Stimulated activated CD4-positive, alpha-beta T cell treated with anti-CD3 and anti-CD28 coated beads, Interleukin-4, amount 100 ng/mL, for 24 hours (primary cell): ENCODE measurements around the gene SFXN1.
A peak's percentile ranks its signal among the peaks of the same experiment; 100 is the strongest.

Source experiments
- DNase-seq: peaks from one replicate; pipeline ENCODE4 v3.0.0-alpha.2; 2020

The SFXN1 gene

GRCh38 chr5:175466700-175467318 lies 11.6 kb upstream of the SFXN1 start:
- DNase-seq = no peak

DNA sequence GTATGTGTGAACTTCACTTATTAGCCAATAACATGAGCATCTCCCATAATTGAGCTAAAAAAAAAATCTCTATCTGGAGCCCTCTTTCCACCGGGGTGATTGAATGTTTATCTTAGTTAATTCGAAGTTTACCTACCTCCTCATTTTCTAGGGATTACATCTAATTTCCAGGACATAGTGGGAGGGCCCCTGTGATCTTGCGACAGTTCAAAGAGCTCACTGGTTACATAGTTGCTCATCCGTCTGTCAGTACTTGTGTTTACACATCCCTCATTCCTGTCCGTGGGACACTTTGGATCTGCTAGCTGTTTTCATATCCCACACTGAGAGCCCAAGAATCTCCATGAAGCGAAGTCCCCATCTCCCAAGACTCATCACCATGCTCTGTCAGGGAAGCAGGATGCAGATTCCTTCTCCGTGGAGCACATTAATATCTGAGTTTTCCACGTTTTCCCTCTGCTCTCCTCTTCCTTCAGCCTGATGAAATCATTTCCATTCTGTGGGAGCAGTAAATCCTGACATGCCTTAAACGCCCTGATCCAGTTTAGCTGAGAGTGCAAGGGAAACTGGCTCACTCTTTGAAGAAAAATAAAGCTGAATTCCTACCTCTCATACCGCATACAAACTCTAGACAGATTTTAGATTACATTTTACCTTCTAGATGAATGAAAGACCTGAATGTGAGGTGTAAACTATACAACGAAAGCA lies 10.2 kb upstream of the SFXN1 start:
- no peak for DNase-seq

DNA sequence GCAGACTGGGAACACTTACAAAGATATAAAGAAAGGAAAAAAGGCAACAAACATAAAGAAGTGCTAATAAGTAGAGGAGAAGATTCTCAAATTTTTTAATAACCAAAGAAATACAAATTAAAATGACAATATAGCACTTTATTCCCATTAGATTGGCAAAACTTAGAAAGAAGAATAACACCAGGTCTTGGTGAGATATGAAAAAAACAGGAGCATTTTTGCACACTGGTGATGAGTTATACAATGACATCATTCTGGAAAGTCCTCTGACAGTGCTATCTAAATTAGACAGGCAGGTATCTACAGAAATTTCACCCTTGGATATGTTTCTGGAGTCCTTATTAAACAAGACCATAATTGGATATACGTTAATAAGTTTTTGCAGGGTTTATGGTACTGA lies 9.5 kb upstream of the SFXN1 start:
- no peak for DNase-seq

DNA sequence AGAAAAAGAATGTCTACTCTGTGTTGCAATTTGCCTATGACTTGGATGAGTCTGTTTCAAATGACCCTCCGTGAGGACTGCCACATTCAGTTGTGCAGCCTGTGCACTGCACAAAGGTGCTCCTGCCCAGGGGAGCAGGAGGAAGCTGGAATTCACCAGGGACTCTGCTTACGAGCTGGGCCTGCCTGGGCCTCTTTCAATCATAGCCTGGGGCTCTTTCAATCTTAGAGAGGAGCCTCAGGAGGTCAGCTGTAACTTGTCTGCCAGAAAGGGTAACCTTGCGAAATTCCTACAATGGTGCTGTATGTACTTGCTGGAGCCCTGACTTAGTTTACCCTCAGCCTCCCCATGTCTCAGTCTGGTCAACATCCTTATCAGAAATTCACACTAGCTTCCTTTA lies 8.4 kb upstream of the SFXN1 start:
- DNase-seq = no peak

- DNase-seq = no peak
Observed at GRCh38 chr5:175470781-175471180, 7.6 kb upstream of the SFXN1 start.

DNA sequence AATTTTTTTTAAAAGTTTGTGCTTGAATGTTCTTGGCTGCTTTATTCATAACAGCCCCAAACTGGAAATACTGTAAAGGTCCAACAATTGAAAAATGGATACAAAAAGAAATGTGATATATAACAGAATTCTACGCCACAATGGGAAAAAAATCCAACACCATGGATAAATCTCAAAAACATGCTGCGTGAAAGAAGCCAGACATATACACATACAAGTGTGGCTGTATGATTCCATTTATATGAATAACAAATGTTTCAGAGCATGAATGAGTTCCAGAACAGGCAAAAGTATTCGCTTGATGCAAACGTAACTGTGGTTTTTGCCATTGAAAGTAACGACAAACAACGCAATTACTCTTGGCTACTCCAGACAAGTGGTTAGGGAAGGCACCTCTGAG lies 7.2 kb upstream of the SFXN1 start:
- no peak for DNase-seq

GRCh38 chr5:175471628-175472027 lies 6.7 kb upstream of the SFXN1 start:
- peak; percentile 22 for DNase-seq

- DNase-seq = no peak
Observed at GRCh38 chr5:175472378-175472777, 6.0 kb upstream of the SFXN1 start.

- DNase-seq = no peak
Observed at GRCh38 chr5:175475248-175475647, 3.1 kb upstream of the SFXN1 start.

GRCh38 chr5:175477440-175477839 lies 920 bp upstream of the SFXN1 start:
- DNase-seq = no peak

DNA sequence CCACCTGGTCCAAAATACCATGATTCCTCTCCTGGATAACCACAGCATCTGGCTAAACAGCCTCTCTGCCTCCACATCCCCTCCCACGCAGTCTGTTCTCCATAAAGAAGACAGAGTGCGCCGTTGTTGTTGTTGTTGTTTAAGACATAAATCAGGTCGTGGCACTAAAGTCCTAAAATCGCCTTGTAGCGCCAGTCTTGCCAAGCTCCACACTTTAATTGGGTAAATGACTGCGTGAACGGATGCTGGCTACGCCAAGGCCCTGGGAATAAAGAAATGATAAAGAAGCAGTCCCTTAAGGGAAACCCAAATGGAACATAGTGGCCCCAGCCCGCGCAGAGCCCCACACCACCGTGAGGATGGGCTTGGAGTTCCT lies 364 bp upstream of the SFXN1 start:
- DNase-seq = no peak

GRCh38 chr5:175479125-175479881 lies 943 bp downstream of the SFXN1 start:
- DNase-seq = no peak

DNA sequence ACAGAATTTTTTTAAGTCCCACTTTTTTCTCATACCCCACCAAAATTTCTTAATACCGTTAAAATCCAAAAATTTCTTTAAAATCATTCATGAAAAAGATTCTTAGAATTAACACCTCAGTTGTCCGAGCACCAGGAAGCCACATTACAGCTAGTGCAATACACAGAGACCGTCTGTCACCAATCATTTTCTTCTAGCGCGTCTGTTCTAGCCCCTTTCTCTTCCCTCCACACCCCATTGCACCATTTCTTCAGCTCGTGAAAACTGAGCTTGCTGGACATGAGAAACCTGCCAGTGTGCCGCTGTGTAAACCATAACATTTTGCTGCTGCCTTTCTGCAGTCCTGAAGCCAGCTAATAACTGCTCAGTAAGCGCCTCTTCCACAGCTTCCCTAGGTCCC lies 5.0 kb downstream of the SFXN1 start:
- DNase-seq = no peak

DNA sequence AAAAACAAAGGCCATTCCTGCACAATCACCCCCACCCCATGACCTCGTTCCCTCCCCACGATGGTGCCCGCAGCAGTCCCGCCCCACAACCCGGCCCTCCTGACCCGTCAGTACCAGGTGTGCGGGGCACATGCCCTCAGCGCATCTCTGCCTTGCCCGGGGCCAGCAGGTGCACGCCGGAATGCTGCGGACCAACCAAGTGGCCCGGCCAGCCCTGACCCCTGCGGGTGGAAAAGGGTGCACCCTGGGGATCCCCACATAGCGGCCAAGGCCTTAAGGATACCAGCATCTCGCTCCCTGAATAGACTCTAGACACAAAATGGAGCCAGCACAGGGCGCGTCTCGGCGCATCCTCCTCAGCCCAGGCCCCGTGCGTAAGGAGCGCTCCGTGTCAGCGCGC lies 6.0 kb downstream of the SFXN1 start:
- no peak for DNase-seq

- no peak for DNase-seq
Observed at GRCh38 chr5:175484829-175485228, 6.5 kb downstream of the SFXN1 start.

- DNase-seq = no peak
Observed at GRCh38 chr5:175485631-175486030, 7.3 kb downstream of the SFXN1 start.

DNA sequence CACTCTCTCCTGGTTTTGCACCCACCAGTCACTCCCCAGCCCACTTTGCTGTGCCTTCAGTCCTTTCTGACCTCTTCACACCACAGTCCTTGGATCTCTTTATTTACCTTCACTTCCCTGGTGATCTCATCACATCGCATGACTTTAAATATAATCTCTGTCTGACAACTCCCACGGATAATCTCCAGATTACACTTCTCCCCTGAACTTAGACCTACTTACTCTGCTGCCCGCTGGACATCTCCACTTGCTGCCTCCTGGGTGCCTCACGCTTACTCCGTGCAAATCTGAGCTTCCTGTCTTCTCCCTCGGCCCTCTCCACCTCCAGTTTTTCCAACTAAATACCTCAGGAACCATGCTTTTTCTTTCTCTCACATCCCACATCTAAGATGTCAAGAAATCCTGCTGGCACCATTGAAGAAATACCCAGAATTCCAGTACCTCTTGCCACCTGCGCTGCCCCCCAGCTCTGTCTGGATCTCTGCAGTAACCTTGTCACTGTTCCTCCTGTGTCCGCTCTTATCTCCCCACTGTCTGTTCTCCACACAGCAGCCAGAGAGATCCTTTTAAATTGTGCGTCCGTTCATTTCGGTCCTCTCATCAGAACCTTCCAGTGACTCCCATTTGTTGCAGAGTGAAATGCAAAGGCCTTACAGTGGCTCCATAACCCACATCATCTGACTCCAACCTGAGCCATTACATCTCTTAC lies 9.3 kb downstream of the SFXN1 start:
- no peak for DNase-seq

- no peak for DNase-seq
Observed at GRCh38 chr5:175489693-175490443, 11.5 kb downstream of the SFXN1 start.

DNA sequence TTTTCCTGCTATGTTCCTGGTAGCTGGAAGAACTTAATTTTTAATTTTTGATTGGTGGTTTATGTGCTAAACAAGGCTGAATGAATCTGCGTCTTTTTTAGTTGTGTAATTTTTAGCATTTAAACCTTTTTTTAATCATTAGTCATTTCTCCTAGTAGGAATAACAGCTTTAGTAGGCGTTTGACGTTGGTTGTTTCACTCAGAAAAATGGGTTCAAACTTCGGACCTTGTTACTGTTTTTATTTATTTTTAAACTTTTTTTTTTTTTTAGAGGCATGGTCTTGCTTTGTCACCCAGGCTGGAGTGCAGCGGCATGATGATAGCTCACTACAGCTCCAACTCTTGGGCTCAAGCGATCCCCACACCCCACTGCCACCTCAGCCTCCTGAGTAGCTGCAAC lies 12.9 kb downstream of the SFXN1 start:
- DNase-seq = no peak

GRCh38 chr5:175493260-175493659 lies 14.9 kb downstream of the SFXN1 start:
- DNase-seq = no peak

DNA sequence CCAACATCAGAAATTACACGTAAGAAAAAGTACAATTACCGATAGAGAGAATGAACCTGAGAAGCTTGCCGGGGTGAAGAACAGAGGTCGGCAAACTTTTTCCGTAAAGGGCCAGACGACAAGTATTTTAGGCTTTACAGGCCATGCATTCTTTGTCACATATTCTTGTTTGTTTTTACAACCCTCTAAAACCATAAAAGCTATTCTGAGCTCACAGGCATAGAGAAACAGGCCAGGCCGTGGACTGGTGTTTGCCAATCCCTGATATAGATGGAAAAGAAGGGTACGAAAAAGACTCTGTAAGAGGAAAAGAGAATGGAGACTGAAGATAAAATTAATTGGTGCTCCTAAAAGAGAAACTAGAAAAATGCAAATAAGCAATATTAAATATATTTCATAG lies 15.4 kb downstream of the SFXN1 start:
- DNase-seq = no peak

DNA sequence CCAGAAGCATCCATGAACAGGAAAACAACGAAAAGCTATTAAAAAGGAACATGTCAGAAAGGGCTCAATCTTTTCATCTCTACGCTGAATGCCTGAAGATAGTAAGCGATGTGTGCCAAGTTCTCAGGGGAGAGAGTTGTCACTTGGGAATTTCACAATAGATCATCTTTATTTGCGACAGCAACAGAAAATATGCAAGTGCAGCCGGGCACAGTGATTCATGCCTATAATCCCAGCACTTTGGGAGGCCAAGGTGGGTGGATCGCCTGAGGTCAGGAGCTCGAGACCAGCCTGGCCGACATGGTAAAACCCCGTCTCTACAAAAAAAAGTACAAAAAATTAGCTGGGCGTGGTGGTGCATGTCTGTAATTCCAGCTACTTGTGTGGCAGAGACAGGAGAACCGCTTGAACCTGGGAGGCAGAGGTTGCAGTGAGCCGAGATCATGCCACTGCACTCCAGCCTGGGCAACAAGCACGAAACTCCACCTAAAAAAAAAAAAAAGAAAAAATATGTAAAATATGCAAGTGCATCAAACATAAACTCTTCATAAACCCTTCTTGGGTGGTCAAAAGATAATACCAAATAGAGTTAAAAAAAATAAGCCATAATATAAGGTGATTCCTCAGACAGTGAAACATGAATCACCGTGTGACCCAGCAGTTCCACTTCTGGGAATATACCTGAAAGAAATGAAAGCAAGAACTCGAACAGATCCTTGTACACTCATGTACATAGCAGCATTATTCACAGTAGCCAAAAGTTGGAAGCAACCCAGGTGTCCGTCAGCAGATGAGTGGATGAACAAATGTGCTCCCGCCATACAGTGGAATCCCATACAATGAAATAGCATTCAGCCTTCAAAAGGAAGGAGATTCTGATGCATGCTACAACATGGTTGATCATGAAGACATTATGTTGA lies 16.2 kb downstream of the SFXN1 start:
- DNase-seq = peak; percentile 28
